DMS153 treated with DMSO at 0.1 percent for 48 hours (cell line): Measurements from ENCODE around the gene FBXL17.

Experiments
- DNase-seq: peaks from one replicate; lab custom pipeline; 2025; ENCODE audit not compliant: unreplicated experiment; lab: John Stamatoyannopoulos, UW

Gene FBXL17

DNA sequence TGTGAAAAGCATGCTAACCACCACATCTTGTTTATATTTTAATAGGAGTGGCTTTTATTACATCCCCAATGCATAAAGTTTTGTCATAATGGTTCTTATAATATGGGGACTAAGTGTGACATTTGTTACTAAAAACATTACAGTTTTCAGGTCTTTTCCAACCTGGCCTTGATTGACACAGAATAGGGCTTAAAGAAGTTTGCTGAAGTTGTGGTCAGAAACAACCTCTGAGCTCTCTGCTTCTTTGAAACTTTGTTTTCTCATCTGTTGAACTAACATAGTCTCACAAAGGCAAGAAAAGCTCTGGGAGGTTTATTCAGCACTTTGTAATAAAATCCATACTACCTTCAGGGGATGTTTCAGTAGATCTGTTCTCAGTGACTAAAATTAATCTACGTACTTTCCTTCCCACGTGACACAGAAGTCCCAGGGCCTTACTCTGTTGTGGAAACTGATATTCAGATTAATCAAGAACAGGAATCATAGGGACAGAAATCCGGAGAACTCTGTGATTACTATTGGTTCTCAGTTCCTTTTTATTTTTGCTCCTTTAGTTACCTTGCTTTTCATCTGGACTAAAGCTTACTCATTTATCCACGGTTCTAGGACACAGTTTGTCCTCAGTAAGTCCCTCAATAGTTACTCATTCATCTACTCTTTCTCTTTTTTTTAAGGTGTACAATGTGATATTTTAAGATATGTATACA is 422.2 kb downstream of the FBXL17 start:
- no peak for DNase-seq

DNA sequence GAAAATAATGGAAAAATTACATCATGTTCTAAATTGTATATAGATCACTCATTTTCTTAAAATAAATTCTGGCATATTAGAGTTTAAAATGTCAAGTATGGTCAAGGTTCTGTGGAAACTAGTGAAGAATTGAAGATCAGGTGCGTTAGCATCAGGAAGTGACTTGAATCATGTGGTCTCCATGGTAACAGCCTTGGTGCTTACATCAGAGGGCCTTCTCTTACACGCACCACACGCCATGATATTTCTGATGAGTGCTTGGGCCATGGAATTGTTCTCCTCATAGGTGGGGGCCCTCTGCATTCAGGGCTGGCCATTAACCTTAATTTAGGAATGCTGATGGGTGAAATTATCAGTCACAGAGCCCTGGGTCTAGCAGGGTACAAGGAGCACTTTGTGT is 423.0 kb downstream of the FBXL17 start:
- DNase-seq, result no peak

DNA sequence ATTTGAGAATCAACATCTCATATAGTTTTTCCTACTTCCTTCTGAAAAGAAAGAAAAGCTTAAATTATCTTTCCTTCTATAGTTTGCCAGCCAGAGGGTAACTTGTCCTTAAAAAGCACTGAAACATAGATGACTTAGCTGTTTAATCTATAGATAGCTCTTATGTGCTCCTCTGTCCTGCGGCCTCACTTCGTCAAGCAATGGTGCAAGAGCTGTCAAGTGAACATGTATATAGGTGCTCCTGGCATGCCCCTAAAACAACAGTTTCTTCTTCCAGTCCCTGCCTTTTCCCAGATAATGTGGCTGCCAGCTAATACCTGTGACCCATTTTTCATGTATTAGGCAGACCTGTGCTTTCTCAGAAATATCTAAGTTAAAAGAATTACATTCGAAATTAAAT is 423.5 kb downstream of the FBXL17 start:
- no peak for DNase-seq

DNA sequence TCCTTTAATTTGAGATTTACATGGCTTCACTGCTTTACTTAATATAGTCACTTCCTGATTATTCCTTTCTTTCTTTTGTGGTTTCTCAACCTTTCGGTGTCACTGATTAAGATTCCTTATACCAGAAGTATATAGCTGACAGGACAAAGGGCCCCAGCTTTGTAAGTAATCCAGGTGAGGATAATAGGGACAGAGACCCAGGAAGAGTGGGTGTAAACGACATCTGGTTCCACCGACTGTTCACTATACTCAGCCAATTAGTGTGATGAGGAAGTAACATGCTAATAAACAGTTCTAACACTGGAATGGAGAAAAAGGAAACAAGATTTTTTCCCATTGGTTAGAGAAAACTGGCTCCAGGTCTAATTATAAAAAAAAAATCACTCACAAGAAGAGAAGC is 424.8 kb downstream of the FBXL17 start:
- no peak for DNase-seq

DNA sequence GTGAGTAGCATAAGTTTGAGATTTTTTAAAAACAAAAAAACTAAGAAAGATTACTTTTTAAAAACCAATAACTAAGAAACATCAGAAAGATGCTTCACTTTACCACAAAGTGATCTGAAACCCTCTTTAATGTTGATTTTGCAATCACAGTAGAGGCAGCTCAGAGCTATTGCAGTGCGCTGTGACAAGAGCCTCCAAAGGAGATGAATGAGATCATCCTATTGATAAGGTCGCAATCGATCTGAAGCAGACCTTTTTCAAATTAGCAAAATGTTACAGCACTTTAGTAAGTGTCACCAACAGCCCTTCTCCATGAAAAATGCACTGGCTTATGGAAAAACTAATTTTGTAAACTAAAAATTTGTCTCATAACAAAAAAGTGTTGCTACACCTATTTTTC is 426.6 kb downstream of the FBXL17 start:
- no peak for DNase-seq

DNA sequence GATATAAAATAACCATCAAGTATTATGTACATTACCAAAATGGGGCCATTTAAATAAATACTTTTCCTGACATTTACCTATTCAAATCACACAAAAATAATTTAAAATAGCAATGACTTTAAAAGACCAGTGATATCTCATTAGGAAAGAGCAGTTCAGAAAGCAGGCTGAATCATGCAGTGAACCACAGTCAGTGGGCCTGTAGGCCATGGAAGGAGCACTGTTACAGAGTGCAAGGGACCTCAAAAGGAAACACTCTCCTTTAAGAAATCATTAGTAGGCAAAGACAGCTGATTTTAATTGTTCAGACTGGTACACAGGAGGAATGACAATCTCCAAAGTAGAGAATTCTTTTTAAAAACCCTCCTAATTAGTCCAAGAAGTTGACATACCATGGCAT is 427.6 kb downstream of the FBXL17 start:
- no peak for DNase-seq

DNA sequence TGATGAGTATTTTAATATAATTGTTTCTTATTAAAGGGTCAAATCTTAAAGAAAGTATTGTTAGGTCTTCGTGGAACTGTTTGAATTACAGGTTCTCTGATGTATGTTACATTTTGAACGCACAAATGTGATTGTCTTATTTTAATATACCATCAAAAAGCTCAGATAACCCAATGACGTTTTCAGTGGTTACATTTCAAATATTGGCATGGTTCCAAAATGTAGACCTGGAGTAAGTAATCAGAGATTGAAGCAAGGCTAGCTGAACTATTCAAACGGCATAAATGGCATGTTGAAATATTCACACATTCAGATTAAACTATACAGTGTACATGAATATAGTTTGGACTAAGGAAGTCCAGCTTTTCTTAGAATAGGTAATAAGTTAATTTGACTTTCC is 429.4 kb downstream of the FBXL17 start:
- DNase-seq, result no peak

DNA sequence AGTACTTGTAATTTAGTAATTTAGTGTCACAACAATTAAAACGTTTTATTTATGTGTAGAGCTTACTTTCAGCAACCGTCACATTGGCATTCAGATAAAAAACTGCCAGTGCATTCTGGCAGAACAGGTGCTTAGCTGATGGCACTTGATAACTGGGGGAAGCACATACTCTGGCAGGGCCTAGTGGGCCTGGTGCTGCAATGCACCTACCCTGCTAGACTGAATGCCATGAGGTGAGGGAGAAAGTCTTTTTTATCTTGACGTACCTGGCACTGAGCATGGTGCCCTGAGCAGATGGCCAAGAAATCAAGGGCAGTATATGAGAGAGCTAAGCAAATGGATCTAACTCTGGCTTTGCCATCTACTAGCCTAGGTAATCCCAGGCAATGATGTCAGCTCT is 430.6 kb downstream of the FBXL17 start:
- DNase-seq, result no peak

DNA sequence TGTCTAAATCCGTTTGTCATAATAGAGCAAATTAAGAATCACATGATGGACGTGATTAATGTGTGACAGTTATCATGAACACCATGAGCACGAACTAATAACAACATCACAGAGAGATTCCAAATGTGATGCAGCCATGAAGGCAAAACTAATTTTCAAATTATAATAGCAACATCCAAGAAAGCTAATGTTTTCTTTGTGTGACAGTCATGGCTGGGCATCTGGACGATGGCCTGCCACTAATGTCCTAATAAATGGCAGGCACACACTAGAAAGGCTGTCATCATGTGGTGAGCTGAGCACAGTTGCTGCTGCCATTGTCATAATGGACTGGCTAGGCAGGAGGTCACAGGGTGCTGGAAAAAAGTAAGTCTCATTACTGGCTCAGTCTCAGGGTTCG is 431.1 kb downstream of the FBXL17 start:
- DNase-seq, result no peak

DNA sequence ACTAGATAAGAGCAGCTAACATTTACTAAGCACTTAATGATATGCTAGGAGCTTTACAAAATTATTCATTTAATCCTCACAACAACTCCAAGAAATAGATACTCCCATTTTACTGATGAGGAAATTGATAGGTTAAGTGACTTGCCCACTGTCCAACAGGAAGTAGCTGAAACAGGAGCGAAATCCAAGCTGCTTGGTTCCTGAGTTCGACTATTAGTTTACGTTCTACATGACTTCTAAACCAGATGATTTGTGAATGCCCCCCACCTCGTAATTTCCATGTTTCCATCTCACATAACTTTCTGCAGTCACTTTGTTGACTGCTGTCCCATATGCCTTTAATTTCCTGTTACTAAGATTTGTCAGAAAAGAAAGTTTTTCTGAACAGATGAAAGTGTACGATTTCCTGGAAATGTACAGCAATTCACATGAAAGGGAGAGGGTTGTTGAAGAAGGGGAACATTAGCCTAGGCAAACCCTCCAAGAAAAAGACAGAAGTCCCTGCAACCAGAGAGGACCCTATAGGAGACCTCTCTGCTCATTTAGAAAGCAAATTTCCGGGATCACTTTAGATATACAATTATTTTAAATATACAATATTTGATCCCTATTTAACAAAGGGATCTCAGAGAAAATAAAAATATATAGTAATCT is 432.1 kb downstream of the FBXL17 start:
- DNase-seq, result no peak

DNA sequence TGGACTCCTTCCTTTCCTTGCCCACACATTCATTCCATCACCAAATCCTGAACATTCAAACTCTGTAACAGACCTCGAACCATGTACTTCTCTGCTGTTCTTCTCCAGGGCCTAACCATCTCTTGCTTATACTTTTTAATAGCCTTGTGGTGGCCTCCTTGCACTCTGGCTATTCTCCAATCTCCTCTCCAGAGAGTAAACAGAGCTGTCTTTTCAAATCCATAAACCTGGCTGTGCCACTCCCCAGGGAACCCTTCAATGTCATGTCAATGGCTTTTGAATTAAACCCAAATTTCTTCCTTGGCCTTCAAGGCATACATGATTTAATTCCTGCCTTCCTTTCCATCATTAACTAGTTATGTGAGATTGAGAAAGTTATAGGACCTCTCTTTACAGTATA is 433.5 kb downstream of the FBXL17 start:
- DNase-seq, result peak; percentile 2

DNA sequence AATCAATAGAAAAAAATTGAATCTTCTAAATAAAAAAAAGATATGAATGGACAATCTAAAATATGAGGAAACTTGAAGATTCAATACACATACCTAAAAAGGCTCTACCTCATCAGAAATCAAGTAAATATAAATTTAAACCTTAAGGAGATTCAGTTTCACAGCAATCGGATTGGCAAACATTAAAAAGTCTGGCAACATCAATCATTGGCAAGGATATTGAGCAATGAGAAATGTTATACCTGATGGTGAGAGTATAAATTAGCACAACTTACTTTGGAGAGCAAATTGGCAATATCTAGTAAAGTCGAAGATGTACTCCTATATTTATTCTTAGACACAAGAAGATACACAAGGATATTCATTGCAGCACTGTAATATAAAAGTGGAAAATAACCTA is 436.8 kb downstream of the FBXL17 start:
- no peak for DNase-seq

DNA sequence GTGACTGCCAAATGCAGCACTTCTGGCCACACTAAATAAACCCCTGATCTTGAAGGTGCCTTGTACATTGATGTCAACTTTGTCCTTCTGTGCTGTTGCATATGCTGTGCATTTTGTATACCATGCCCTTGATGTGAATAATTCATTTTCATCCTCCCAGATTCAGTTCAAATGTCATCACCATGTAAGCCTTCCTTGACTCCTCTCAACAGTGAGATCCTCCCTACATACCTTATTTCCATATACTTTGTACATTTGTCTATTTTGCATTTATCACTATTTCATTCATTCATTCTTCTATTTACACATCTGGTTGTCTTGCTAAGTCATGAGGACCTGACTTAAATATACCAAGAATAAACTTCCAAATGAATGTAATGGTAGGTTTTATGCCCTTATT is 438.0 kb downstream of the FBXL17 start:
- DNase-seq, result no peak

DNA sequence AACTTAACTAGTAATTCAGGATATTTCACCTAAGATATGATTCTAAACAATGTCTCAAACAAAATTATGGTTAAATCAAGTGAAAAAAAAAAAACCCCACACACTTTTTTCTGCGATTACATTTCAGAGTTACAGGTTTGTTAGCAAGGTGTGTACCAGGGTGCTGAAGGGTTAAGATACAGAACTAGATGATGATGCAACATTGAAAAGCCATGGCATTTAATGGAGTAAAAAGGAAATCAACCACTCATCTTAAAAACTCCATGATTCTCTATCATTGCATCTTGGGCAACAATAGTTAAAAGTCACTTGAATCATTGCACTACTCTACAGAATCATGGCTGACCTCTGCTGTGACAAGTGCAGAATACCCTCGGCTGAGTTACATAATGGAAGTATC is 440.9 kb downstream of the FBXL17 start:
- DNase-seq, result no peak

DNA sequence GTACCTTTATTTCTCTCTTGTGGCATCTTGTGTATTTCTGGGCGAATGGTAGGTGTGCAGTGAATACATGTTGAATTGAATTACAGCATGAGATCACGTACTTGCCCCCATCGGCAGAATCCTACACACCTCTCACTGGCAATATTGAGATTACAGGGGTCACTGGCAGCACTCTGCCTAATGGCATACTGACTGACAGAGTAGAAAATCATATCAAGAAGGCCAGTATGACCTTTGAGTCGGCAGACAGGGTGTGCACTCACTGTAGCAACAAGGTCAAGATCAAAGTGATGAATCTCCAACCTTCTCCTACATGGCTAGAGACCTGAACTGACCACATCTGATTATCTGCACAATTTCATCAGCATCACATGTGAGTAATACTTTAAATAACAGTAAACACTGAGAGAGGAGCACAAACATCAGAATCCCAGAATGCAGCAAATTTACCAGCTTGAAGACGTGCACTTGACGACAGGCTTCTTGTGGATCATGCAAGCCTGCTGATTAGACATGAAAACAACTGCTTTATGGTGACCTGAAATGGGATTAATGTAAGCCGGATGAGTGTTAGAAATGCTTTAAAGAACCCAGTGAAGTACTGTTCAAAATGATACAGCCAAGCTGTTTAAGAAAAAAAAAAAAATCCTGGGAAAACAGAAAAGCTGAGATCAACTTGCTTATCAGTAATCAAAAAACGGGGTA is 444.1 kb downstream of the FBXL17 start:
- no peak for DNase-seq

DNA sequence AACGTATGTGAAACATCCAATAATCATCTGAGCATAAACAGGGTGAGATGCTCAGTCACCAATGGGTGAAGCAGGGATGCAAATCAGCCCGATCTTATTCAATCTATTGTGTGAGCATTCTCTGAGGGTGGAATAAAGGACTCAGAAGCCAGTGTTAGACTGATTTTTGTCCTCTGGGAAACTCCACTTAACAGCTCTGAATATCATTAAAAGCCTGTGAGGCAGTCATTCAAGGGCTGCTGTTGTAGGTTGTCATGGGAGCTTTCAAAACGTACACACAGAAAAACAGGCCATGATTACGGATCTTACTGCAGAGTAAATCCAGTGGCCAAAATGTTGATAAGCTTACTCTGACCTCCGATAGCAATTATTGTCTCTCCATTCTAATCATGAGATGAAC is 444.7 kb downstream of the FBXL17 start:
- peak; percentile 1 for DNase-seq

DNA sequence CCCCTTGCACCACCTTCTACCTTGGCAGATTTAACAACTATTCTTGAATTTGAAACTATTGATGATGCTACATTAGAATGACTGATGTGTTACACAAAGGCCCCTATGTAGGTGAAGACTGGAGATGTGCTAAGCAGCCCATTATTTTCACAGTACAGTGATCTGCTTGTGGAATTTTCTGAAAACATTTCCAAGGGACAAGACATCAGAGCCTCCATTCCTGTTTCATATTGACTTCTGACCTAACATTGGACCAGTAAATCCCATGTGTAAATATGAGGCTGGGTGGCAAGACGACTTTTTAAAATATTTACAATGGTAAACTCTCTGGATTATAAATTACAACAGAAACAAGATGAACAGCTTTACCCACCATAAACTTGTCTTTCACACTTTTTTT is 445.4 kb downstream of the FBXL17 start:
- DNase-seq, result no peak

DNA sequence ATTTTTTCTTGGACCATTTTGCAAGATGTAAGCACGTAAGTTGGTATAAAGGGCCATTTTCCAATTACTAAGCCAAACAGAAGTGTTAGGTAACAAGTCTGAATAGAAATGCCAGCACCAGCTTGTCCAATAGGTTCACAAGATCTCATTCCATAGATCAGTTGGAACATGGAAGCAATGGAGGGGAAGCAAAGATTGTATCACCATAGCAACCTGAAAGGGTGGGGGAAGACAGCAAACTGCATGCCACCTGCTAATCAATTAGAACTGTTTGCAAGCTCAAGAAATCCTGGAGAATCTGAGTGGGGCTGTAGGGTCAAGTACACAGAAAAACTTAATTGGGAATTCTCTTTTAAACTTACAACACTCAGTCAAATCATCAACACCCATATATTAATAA is 446.3 kb downstream of the FBXL17 start:
- DNase-seq, result no peak

DNA sequence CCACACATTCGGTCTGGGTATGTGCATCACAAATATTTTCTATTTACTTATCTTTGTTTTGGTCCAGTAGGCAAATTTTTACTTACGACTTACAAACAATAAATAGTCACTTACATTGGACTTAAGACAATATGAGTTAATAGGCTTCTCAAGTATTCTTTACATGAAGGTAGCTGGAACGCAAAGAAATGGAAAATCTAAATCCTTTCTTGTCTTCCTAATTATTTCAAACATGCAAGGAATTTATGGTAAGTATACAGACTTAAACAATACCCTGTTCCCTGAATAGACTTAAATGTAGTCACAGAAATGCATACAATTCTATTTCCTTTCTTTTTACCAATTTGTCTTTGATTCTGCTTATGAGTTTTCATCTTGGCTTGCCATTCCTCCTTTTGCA is 448.6 kb downstream of the FBXL17 start:
- no peak for DNase-seq

DNA sequence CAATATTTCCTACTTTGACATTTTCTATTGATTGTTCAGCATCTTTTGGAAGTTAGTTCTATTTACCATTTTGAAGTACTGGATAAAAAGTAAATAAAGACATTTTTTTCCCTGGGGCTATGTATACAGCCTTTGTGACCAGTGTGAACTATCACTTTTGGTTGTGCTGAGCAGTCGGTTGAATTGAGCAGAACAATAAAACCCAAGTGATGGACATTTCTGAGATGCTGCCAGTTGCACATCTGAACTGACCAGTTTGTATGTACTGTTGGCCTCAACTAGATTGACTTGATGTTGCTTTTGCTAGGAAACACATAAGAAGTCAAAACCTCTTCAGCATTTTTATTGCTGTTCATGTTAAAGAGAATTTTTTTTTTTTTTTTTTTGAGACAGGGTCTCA is 451.0 kb downstream of the FBXL17 start:
- DNase-seq, result no peak

DNA sequence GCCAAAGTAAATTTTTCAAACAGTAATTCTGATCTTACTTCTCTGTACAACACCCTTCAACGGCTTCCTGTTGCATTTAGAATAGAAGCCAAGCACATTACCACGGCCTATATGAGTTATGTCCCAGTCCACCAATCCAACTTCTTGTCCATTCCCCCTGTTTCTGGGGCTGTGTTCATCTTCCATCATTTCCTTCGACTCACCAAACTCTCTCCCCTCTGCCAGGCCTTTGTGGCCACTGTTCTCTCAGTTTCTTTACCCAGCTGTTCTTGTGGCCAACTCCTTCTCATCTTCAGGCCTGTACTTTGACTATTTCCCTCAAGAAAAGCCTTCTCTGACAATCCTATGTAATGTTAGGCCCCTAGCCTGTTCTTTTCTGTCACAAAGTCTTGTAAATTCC is 451.8 kb downstream of the FBXL17 start:
- DNase-seq, result no peak

DNA sequence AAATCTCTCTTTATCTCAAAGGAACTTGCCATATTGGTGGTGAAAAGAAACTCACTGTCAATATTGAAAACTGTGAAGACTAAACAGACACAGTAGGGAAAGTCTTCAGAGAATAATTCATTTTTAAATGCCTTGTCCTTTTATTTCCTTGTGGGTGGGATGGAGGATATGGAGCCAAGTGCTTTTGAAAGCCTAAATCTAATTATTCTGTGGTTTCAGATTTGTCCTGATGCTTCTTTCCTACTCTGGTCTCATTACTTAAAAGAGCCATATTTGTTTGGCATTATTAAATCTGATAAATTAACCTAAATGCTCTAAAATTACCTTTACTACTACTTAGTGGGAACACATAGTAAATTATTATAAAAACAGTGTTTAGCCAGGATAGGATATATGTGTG is 452.8 kb downstream of the FBXL17 start:
- DNase-seq, result no peak
